Ovary (tissue), 9 donors: ENCODE data around the gene ARHGAP12. TPM values are rescaled to one million over a fixed set of nuclear protein-coding genes. Genes with fewer than 3 reads are reported as not detected.

Experiments used
- DNase-seq, 5 donors: peaks; one replicate each; pipeline ENCODE4 v3.0.0-alpha.2; 2019 to 2020
- H3K27ac ChIP-seq, 2 donors: fragments of 200-600 bp; one replicate each; pipeline versions ENCODE4 v1.5.1 to v1.8.0; 2019 to 2022
- H3K27me3 ChIP-seq: fragments of 200-600 bp; one replicate; pipeline ENCODE4 v1.8.0; 2022
- H3K36me3 ChIP-seq: fragments of 200-600 bp; sonication (generic); one replicate; pipeline ENCODE4 v1.5.1; 2019
- H3K4me1 ChIP-seq: one replicate; pipeline ENCODE4 v1.8.1; 2013; ENCODE audit warnings: mild to moderate bottlenecking, moderate library complexity; ENCODE audit not compliant: insufficient read depth
- H3K4me3 ChIP-seq: fragments of 200-600 bp; sonication (generic); one replicate; pipeline ENCODE4 v1.5.1; 2017
- H3K9me3 ChIP-seq, 2 donors: fragments of 200-600 bp in 1 of 2; sonication (generic) in 1 of 2; one replicate each; pipeline versions ENCODE4 v1.5.1 to v1.8.1; 2013 to 2019; ENCODE audit warnings: mild to moderate bottlenecking in 1 of 2, moderate library complexity in 1 of 2
- CTCF ChIP-seq, 3 donors: fragments of 450-650 bp in 2 of 3; fragments of 200-600 bp in 1 of 3; IDR thresholded peaks; one replicate each; pipeline versions ENCODE4 v1.5.1 to v1.8.0; 2016 to 2022; ENCODE audit warnings: antibody characterized with exemption in 3 of 3, mild to moderate bottlenecking in 1 of 3
- EP300 ChIP-seq: sonication (generic); formaldehyde crosslinking; IDR thresholded peaks from one replicate; pipeline ENCODE4 v1.6.1; 2017; ENCODE audit warnings: antibody characterized with exemption
- POLR2A ChIP-seq: fragments of 450-650 bp; IDR thresholded peaks from one replicate; pipeline ENCODE4 v1.6.1; 2017; ENCODE audit warnings: antibody characterized with exemption, mild to moderate bottlenecking, moderate library complexity
- WGBS, 3 donors: extraction: QIAGEN DNeasy Blood & Tissue Kit in 1 of 3; methylation state at CpG; one replicate each; pipeline versions ENCODE4 v1.1.5 to v1.1.7; 2013 to 2017; 5-methylcytosine and 5-hydroxymethylcytosine counted together
- intact Hi-C, 4 donors: fragments of 100-400 bp; cut with DNase I; formaldehyde crosslinking; loops; one replicate each; pipeline versions ENCODE4 v1.11.0 to v1.15.1; 2022 to 2023
- polyA plus RNA-seq, 2 donors: library from polyadenylated mRNA; stranded (reverse); fragments of 200-250 nt in 1 of 2; fragments of 350-450 nt in 1 of 2; fragmentation: Illumina TruSeq in 1 of 2; extraction: RNeasy Lipid Tissue Mini Kit (QIAGEN cat#74804) in 1 of 2; gene quantifications; one replicate each; pipeline ENCODE4 v1.2.3, GENCODE V29; 2013 to 2014
- total RNA-seq, 7 donors: library from RNA; depleted of rRNA in 2 of 7; stranded (reverse); fragments of >200 nt in 2 of 7; fragmentation: NEBNext Ultra II Directional in 3 of 7; extraction: Animal tissue kit (Norgen Biotek cat#: 25700) in 3 of 7; gene quantifications; one replicate each; pipeline versions ENCODE4 v1.1.0 to v1.2.4, GENCODE V29; 2016 to 2023
- donor health status: DM: no; HTN: no; CAD: no; lungs with moderate emphysema.
- donor health status: DM: no; HTN: no; CAD: no.
- donor health status: Bipolar disorder and iron deficiency.
- donor health status: DM: yes; HTN: yes; CAD: no.
- donor health status: DM: no; HTN: no; CAD: no.
- donor health status: DM: yes; HTN: yes; CAD: no.

Gene ARHGAP12
- total and polyA plus RNA-seq, 9 donors: 13.9 to 60.6 (median 32.0) TPM

DNA sequence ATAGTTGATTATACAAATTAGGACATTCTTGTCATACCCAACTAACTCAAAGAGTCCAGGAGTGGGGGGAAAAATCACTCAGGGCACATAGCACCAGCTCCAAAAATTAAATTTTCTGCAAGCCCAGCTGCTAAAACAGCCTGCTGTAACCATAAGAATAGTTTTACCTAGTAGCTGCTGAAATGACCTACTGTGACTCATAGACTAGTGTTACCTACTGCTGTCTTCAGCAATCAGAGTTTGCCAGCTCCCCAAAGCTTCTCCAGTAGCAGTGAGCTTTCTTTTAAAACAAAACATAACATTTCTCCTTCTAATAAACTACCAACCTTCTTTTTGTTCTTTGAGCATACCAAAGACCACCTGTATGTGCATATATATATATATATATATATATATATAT is 4.2 kb upstream of the ARHGAP12 start:
- TF ChIP-seq POLR2A (no peak), CTCF (IDR thresholded peaks at IDR 0.05) (no peak), EP300 (no peak)
- Histone ChIP-seq H3K9me3 (no peaks in the 10 kb centered on the region), H3K27me3 (no peaks in the 10 kb centered on the region), H3K4me3 (no peak overlapping the region), H3K27ac (no peak overlapping the region), H3K4me1 (peaks cover 2% of the 10 kb centered on the region), H3K36me3 (no peaks in the 10 kb centered on the region)
- DNase-seq: no peak
- intact Hi-C loops: no loop called here

DNA sequence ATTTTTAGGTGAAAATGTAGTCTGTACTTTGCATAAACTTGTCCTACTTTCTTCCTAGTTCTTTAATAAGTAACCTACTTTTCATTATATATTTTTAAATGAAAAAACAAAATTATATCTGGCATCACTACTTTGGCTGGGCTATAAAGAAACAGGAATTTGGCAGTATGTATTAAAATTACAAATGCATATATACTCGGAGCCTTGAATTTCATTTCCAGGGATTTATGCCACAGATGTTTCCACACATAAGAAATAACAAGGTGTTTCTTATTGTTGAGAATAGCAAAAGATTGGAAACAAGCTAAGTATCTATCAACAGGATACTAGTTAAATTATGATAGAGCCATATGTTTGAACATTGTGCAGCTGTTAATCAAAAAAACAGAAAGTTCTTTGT is 2.2 kb upstream of the ARHGAP12 start:
- H3K4me3 ChIP-seq: no peak overlapping the region
- no peaks in the 10 kb centered on the region for H3K36me3 ChIP-seq
- no peak overlapping the region for H3K27ac ChIP-seq
- no peaks in the 10 kb centered on the region for H3K27me3 ChIP-seq
- DNase-seq: no peak
- peaks cover 4% of the 10 kb centered on the region for H3K4me1 ChIP-seq
- H3K9me3 ChIP-seq: no peaks in the 10 kb centered on the region
- TF ChIP-seq POLR2A: no peak
- TF ChIP-seq CTCF (IDR thresholded peaks at IDR 0.05): no peak
- 86 to 90% (median 88%) methylated on average over 1 of the region's 1 CpG for WGBS, 3 donors
- intact Hi-C loops: no loop called here

DNA sequence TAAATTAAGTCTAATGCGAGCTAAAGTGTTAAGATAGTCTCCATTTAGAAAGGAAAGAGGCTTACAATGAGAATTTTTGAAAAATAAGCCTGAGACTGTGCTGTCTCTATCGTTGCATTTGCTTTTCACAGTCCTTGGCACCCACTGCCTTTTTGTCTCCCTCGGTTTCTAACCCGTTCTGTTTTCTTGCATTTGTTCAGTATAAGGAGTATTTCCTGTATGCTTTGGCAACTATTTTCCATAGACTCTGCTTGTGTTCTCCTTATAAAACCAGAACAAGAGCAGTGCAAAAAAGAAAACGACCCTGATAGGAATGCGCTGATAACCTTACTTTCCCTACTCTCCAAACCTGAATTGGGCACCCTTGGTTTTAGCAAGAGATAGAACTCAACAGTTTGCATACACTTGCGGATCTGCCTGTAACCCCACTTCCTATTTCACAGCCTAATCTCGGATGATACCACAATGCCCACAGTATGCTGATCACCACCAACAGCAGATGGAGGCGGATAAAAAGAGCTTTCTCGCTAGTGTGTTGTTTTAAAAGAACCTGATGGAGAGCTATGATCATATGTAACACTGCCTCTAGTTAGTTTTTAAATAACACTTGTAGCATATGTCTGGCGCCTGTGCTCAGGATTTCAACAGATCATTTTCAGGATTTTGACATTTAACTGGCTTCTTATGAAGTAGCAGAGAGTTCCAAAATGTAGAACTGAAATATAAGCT is 1.6 kb upstream of the ARHGAP12 start:
- H3K9me3 ChIP-seq: no peaks in the 10 kb centered on the region
- H3K36me3 ChIP-seq: no peaks in the 10 kb centered on the region
- TF ChIP-seq EP300 (no peak), CTCF (IDR thresholded peaks at IDR 0.05) (no peak), POLR2A (no peak)
- peak overlapping the region in 1 of 2 donors; percentile 91 for H3K27ac ChIP-seq
- DNase-seq: no peak
- intact Hi-C loops: no loop called here
- no peaks in the 10 kb centered on the region for H3K27me3 ChIP-seq
- H3K4me1 ChIP-seq: peaks cover 4% of the 10 kb centered on the region
- peak overlapping the region; percentile 80 for H3K4me3 ChIP-seq
- 19 to 27% (median 25%) methylated on average over 11 of the region's 11 CpGs for WGBS, 3 donors

GRCh38 chr10:31929261-31930022 is 811 bp upstream of the ARHGAP12 start:
- no peak for TF ChIP-seq EP300
- TF ChIP-seq POLR2A: no peak
- TF ChIP-seq CTCF (IDR thresholded peaks at IDR 0.05): no peak
- peak overlapping the region; percentile 80 for H3K4me3 ChIP-seq
- no peaks in the 10 kb centered on the region for H3K36me3 ChIP-seq
- H3K9me3 ChIP-seq: no peaks in the 10 kb centered on the region
- H3K27me3 ChIP-seq: no peaks in the 10 kb centered on the region
- intact Hi-C loops: loop anchor here in 1 of 4 donors (10.0 kb wide), 1 partner anchor 65 kb away; no protein-coding TSS in a partner anchor
- peak overlapping the region; percentile 78 to 91 for H3K27ac ChIP-seq
- WGBS, 3 donors: 0 to 1% (median 1%) methylated on average over 25 of the region's 25 CpGs
- DNase-seq: peak in 4 of 5 donors; percentile 43 to 63 (median 58)
- peaks cover 4% of the 10 kb centered on the region for H3K4me1 ChIP-seq
